ENCODE data around the gene ARMC6.

ARMC6 gene

DNA sequence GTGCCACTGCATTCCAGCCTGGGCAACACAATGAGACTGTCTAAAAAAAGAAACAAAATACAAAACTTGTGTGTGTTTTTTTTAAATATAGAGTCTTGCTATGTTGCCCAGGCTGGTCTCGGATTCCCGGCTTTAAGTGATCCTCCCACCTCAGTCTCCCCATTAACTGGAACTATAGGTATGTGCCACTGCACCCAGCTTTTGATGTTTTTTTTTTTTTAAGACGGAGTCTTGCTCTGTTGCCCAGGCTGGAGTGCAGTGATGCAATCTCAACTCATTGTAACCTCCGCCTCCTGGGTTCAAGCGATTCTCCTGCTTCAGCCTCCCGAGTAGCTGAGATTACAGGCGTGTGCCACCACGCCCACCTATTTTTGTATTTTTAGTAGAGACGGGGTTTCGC lies 37.1 kb upstream of the ARMC6 start:
- H3K27ac ChIP-seq: no peak overlapping the region
- no peak overlapping the region for H3K4me3 ChIP-seq
- no peaks in the 10 kb centered on the region for H3K27me3 ChIP-seq
- H3K4me1 ChIP-seq: no peaks in the 10 kb centered on the region
- TF ChIP-seq, protein P1, sequence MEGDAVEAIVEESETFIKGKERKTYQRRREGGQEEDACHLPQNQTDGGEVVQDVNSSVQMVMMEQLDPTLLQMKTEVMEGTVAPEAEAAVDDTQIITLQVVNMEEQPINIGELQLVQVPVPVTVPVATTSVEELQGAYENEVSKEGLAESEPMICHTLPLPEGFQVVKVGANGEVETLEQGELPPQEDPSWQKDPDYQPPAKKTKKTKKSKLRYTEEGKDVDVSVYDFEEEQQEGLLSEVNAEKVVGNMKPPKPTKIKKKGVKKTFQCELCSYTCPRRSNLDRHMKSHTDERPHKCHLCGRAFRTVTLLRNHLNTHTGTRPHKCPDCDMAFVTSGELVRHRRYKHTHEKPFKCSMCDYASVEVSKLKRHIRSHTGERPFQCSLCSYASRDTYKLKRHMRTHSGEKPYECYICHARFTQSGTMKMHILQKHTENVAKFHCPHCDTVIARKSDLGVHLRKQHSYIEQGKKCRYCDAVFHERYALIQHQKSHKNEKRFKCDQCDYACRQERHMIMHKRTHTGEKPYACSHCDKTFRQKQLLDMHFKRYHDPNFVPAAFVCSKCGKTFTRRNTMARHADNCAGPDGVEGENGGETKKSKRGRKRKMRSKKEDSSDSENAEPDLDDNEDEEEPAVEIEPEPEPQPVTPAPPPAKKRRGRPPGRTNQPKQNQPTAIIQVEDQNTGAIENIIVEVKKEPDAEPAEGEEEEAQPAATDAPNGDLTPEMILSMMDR (IDR thresholded peaks at IDR 0.05): no peak
- peaks cover 33 to 98% (median 74%) of the 10 kb centered on the region in 3 donors for H3K36me3 ChIP-seq
- intact Hi-C loops (cut with DNase I; ENCODE audit: low total_unique reads): no loop called here
- DNase-seq: no peak
- no peaks in the 10 kb centered on the region for H3K9me3 ChIP-seq

DNA sequence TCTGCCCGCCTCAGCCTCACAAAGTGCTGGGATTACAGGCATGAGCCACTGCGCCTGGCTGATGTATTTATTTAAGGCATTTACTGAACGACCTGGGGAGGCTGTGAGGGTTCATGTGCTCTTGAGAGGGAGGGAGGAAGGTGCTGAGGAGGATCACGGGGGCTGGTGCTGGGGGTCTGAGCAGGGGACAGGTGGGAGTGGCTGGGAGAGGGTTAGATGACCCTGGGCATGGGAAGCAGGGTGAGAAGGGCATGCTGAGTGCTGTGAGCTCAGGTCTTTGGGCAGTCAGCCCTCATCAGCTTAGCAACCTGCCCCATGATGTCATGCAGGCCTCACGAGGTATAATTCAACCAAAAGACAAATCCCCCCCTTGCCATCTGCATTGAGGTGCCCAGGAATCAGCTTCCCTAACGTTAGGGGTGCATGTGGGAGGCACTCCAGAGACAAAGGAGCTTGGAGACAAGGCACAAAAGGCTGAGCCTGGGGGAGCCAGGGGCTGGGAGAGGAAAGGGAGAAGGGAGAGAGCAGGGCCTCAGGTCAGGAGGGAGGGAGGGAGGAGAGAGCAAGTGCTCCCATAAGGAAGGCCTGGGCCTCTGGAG lies 36.5 kb upstream of the ARMC6 start:
- Histone ChIP-seq H3K4me3 (no peak overlapping the region), H3K27me3 (no peaks in the 10 kb centered on the region), H3K27ac (no peak overlapping the region), H3K4me1 (no peaks in the 10 kb centered on the region), H3K9me3 (no peaks in the 10 kb centered on the region), H3K36me3 (peaks cover 30 to 98% (median 79%) of the 10 kb centered on the region in 3 donors)
- no peak for DNase-seq
- TF ChIP-seq, protein P1 (IDR thresholded peaks at IDR 0.05): no peak
- intact Hi-C loops (cut with DNase I; ENCODE audit: low total_unique reads): no loop called here

DNA sequence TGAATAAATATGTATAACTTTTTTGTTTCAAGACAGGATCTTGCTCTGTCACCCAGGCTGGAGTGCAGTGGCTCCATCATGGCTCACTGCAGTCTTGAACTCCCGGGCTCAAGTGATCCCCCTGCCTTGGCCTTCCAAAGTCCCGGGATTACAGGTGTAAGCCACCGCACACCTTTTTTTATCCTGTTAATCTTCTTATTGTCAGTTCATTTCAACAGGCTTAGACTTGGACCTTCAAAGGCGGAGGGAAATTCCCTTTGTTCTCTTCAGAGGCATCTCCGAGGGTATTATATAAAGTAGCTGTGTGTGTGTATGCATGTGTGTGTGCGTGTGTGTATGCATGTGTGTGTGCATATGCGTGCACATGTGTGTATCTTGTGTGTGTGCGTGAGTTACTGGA lies 35.1 kb upstream of the ARMC6 start:
- Histone ChIP-seq H3K9me3 (no peaks in the 10 kb centered on the region), H3K4me3 (no peak overlapping the region), H3K27ac (no peak overlapping the region), H3K36me3 (peaks cover 35 to 97% (median 77%) of the 10 kb centered on the region in 3 donors), H3K27me3 (no peaks in the 10 kb centered on the region), H3K4me1 (no peaks in the 10 kb centered on the region)
- DNase-seq: no peak
- intact Hi-C loops (cut with DNase I; ENCODE audit: low total_unique reads): no loop called here
- TF ChIP-seq, protein P1 (IDR thresholded peaks at IDR 0.05): no peak

DNA sequence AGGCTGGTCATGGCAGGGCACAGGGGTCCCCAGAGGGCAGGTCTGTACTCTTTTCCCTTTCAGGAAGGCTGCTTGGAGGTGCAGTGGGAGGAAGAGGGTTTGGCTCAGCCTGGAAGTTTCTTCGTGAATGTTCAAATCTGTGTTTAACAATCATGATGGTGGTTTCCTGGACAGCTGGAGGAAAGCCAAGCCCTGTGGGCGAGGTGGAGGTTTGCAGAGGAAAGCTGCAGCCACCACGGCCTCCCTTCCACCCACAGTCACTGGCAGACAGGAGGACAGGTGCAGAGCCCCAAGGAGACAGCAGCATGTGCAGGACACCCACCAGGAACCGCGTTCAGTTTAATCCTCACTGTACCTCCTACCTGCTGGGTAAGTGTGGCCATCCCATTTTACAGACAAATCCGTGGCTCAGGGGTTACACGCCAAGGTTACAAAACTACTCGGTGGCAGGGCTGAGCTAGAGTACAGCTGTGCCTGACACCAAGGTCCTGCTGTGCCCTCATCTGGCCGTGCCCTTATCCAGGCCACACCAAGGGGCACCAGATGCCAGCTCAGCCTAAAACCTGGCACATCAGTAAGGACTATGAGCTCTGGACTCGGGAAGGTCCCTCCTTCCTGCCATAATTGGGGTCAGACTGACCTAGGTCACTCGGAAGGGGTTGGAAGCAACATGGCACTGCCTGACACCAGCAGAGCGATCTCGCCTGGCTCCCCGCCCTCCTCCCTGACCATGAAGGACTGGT lies 34.2 kb upstream of the ARMC6 start:
- DNase-seq: no peak

DNA sequence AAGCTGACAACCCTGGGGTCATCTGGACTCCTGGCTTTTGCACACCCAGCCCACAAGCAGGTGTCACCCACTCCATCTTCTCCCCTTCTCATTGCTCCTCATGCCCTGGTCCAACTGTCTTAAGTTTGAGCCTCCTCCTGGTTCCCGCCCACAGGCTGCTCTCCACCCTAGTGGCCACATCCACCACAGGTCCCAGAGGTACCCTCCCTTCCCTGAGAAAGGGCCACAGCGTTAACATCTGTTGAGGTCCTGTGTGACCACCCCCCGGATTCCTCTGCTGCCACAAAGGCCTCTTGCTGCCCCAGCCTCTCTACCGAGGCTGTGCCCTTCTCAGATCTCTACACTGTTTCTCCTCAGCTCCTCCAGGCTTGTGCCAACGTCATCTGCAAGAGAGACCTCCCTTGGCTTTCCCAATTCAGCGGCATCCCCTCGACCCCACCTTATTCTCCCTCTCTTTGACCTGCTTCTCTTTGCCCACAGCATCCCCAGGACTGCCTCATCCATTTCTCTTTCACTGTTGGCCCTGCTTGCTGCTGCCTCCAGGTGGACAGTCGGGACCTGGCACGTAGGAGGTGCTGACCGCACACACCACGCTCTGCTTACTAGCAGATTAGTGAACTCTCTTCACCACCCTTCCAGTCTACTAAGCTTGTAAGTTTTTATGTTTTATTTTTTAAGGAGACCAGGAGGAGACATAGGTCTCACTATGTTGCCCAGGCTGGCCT lies 33.3 kb upstream of the ARMC6 start:
- H3K4me1 ChIP-seq: no peaks in the 10 kb centered on the region
- no peak for DNase-seq
- H3K36me3 ChIP-seq: peaks cover 28 to 97% (median 77%) of the 10 kb centered on the region in 3 donors
- no peak overlapping the region for H3K4me3 ChIP-seq
- H3K27me3 ChIP-seq: no peaks in the 10 kb centered on the region
- intact Hi-C loops (cut with DNase I; ENCODE audit: low total_unique reads): no loop called here
- TF ChIP-seq, protein P1 (IDR thresholded peaks at IDR 0.05): no peak
- no peak overlapping the region for H3K27ac ChIP-seq
- no peaks in the 10 kb centered on the region for H3K9me3 ChIP-seq

More for the DNA sequence above, 34.2 kb upstream of the ARMC6 start:
- Histone ChIP-seq H3K36me3 (peaks cover 35 to 97% (median 77%) of the 10 kb centered on the region in 3 donors), H3K27me3 (no peaks in the 10 kb centered on the region), H3K4me3 (no peak overlapping the region), H3K27ac (no peak overlapping the region), H3K9me3 (no peaks in the 10 kb centered on the region), H3K4me1 (no peaks in the 10 kb centered on the region)
- TF ChIP-seq, protein P1 (IDR thresholded peaks at IDR 0.05): no peak
- intact Hi-C loops (cut with DNase I; ENCODE audit: low total_unique reads): no loop called here

Measured in tibial artery (tissue), 4 donors.